Neutrophil (primary cell): ENCODE results near the gene C12orf57.

Source experiments
- H3K27ac ChIP-seq: fragments of 200-600 bp; sonication (generic); 2 replicates; pipeline ENCODE4 v1.5.1; 2016; ENCODE audit warnings: mild to moderate bottlenecking, moderate library complexity
- H3K27me3 ChIP-seq: fragments of 200-600 bp; sonication (generic); 2 replicates; pipeline ENCODE4 v1.6.0; 2016; ENCODE audit warnings: mild to moderate bottlenecking
- H3K36me3 ChIP-seq: fragments of 200-600 bp; sonication (generic); 2 replicates; pipeline ENCODE4 v1.5.1; 2017
- H3K4me1 ChIP-seq, 2 experiments: fragments of 200-600 bp in 1 of 2; sonication (generic) in 1 of 2; 1 replicate in 1 of 2; 2 replicates in 1 of 2; pipeline versions ENCODE4 v1.5.1 to v1.6.1; 2013 to 2016; ENCODE audit warnings: low read depth in 1 of 2, low read length in 1 of 2, mild to moderate bottlenecking in 1 of 2, moderate library complexity in 1 of 2; ENCODE audit not compliant: control insufficient read depth in 1 of 2, insufficient read depth in 1 of 2
- H3K4me3 ChIP-seq, 2 experiments: fragments of 200-600 bp in 1 of 2; sonication (generic) in 1 of 2; 1 replicate in 1 of 2; 2 replicates in 1 of 2; pipeline ENCODE4 v1.5.1; 2013 to 2016; ENCODE audit warnings: low read depth in 1 of 2, low read length in 1 of 2, mild to moderate bottlenecking in 1 of 2, moderate library complexity in 1 of 2
- H3K9me3 ChIP-seq: fragments of 200-600 bp; sonication (generic); 2 replicates; pipeline ENCODE4 v1.5.1; 2016
- TF ChIP-seq, protein P1 (sequence below): fragments of 200-600 bp; sonication (generic); IDR thresholded peaks from 2 replicates; pipeline ENCODE4 v1.5.1; 2016; ENCODE audit warnings: antibody characterized with exemption

C12orf57 gene

DNA sequence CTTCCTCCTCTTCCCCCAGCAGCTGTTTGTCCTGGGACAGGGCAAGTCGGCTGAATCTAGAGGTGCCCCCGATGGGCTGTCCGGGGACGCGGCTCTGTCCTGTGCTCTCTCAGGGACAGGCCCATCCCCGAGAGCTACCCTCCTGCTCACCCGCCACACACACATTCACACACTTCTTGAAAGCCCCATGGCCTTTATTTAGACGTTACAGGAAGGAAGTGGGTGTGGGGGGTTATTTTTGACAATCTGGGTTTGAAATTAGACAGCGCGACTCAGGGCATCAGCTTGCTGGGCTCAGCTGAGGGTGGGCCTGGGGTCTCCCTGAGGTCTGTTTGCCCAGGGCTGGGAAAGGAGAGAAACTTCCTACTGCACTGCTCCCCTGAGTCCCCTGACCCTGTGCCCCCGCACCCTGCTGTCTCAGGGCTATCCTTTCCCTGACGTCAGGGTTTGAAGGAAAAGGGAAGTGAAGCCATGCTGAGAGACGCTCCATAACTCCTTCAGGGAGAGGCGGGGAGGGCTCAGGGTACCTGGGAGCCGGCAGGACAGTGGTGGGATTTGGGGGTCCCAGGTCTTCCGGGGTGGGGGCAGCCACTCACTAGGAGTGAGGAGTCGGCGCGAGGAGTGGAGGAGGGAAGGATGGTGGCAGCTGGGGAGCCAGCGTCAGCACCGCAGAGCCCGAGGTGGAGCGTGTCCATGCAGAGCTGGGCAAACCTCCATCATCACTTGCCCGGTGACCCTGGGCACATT lies 15.4 kb downstream of the C12orf57 start:
- Histone ChIP-seq H3K27me3 (no peaks in the 10 kb centered on the region), H3K9me3 (no peaks in the 10 kb centered on the region), H3K4me3 (peak overlapping the region; percentile 53 to 88), H3K4me1 (peaks cover 91 to 100% of the 10 kb centered on the region in 2 experiments), H3K27ac (peak overlapping the region; percentile 99), H3K36me3 (peaks cover 79% of the 10 kb centered on the region)
- TF ChIP-seq, protein P1, sequence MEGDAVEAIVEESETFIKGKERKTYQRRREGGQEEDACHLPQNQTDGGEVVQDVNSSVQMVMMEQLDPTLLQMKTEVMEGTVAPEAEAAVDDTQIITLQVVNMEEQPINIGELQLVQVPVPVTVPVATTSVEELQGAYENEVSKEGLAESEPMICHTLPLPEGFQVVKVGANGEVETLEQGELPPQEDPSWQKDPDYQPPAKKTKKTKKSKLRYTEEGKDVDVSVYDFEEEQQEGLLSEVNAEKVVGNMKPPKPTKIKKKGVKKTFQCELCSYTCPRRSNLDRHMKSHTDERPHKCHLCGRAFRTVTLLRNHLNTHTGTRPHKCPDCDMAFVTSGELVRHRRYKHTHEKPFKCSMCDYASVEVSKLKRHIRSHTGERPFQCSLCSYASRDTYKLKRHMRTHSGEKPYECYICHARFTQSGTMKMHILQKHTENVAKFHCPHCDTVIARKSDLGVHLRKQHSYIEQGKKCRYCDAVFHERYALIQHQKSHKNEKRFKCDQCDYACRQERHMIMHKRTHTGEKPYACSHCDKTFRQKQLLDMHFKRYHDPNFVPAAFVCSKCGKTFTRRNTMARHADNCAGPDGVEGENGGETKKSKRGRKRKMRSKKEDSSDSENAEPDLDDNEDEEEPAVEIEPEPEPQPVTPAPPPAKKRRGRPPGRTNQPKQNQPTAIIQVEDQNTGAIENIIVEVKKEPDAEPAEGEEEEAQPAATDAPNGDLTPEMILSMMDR, result peak; percentile 14

DNA sequence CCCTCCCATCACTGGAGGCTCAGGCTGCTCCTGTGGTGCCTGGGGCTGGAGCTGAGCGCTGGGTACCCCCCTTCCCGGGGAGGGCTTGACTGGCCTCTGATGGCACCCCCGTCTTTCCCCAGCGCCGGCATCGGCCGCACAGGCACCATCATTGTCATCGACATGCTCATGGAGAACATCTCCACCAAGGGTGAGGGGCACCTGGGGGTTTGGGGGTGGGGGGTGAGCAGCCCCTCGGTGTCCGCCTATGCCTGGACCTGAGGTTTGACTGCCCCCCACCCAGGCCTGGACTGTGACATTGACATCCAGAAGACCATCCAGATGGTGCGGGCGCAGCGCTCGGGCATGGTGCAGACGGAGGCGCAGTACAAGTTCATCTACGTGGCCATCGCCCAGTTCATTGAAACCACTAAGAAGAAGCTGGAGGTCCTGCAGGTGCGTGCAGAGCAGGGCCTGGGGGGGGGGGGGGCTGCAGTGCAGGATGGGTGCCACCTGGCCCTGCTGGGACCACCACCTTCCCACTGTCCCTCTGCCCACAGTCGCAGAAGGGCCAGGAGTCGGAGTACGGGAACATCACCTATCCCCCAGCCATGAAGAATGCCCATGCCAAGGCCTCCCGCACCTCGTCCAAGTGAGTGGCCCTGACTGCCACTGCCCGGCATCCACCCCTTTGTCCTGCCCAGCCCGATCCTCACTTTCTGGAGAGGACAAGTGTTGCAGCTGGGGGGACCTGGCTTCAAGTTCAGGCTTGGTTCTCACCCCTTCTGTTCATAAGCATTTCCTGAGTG lies 16.2 kb downstream of the C12orf57 start:
- Histone ChIP-seq H3K36me3 (peaks cover 71% of the 10 kb centered on the region), H3K27me3 (no peaks in the 10 kb centered on the region), H3K4me3 (peak overlapping the region; percentile 53 to 88), H3K9me3 (no peaks in the 10 kb centered on the region), H3K27ac (peak overlapping the region; percentile 99), H3K4me1 (peaks cover 91 to 100% of the 10 kb centered on the region in 2 experiments)
- TF ChIP-seq, protein P1, result no peak

DNA sequence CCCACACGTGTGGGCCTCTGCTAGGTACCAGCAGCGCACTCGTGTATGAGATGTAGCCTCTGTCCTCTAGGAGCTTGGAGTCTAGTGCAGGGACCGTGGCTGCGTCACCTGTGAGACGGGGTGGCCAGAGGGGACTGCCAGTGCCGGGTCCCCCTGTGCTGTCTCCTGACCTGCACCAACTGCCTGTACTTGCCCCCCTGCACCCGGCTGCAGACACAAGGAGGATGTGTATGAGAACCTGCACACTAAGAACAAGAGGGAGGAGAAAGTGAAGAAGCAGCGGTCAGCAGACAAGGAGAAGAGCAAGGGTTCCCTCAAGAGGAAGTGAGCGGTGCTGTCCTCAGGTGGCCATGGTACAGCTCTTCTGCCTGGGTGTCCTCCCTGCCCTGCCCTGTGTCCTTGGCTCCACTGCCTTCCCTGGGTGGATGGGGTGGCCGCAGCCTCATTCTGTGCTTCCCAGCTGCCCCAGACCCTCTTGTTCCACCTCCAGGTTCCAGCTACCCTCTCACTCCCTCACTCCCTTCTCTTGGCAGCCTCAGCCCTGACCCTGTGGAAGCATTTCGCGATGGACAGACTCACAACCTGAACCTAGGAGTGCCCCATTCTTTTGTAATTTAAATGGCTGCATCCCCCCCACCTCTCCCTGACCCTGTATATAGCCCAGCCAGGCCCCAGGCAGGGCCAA lies 16.9 kb downstream of the C12orf57 start:
- TF ChIP-seq, protein P1, result peak; percentile 63
- Histone ChIP-seq H3K4me1 (peaks cover 89 to 97% of the 10 kb centered on the region in 2 experiments), H3K36me3 (peaks cover 70% of the 10 kb centered on the region), H3K9me3 (no peaks in the 10 kb centered on the region), H3K27ac (peak overlapping the region; percentile 99), H3K27me3 (no peaks in the 10 kb centered on the region), H3K4me3 (peak overlapping the region in 1 of 2 experiments; percentile 88)

DNA sequence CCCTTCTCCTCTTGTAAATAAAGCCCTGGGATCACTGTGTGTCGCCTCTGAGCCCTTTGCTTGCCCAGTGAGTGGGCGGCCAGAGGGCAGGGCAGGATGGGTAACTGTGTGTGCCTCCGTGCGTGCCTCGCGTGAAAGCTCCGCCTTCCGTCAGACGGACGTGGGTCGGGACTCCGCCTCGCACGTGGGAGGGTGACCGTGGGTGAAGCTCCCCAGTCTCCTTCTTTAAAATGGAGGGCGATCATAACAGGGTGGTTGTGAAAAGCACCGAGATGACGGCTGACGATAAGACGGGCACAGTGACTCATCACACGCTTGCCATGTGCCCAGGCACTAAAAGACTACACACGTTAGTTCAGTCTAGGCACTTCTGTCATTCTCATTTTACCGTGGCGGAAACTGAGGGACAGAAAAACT lies 17.5 kb downstream of the C12orf57 start:
- H3K27ac ChIP-seq, result peak overlapping the region; percentile 99
- peaks cover 83 to 92% of the 10 kb centered on the region in 2 experiments for H3K4me1 ChIP-seq
- TF ChIP-seq, protein P1, result no peak
- peaks cover 70% of the 10 kb centered on the region for H3K36me3 ChIP-seq
- H3K27me3 ChIP-seq, result no peaks in the 10 kb centered on the region
- H3K4me3 ChIP-seq, result peak overlapping the region in 1 of 2 experiments; percentile 88
- no peaks in the 10 kb centered on the region for H3K9me3 ChIP-seq

DNA sequence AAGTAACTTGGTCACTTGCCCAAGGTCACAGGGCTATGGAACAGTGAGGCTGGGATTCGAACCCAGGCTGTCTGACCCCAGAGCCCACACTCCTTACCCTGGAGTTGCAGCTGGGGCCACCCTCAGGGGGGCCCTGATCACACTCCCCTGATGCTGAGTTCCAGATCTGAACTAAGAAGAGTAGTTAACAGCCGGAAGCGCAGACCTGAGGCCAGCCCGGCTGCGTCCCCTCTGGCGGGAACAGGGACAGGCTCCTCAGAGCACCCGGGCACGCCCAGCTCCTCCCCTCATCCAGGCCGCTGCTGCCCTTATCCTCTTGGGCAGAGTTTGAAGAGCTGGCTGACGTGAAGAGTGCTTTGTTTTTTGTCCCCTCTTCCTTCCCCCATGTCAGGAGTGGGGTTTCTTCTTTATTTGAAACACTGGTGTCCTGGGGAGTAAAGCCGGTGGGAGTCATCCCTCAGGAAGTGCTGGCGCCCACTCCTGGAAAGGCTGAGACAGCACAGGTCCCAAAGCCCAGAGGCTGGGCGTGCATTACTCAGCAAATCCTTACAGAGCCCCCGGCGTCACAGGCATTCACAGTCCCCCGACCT lies 18.0 kb downstream of the C12orf57 start:
- Histone ChIP-seq H3K4me3 (peak overlapping the region in 1 of 2 experiments; percentile 88), H3K9me3 (no peaks in the 10 kb centered on the region), H3K4me1 (peaks cover 78 to 87% of the 10 kb centered on the region in 2 experiments), H3K27me3 (no peaks in the 10 kb centered on the region), H3K27ac (peak overlapping the region; percentile 99), H3K36me3 (peaks cover 70% of the 10 kb centered on the region)
- TF ChIP-seq, protein P1, result peak; percentile 16
